Right lobe of liver (tissue), 4 donors: Measurements from ENCODE around the gene CD300C.

Experiments
- POLR2A ChIP-seq: fragments of 450-650 bp; IDR thresholded peaks from one replicate; pipeline ENCODE4 v1.6.1; 2017; ENCODE audit warnings: antibody characterized with exemption, mild to moderate bottlenecking
- TF ChIP-seq, protein P1 (sequence below), 4 donors: fragments of 200-600 bp in 3 of 4; fragments of 450-650 bp in 1 of 4; IDR thresholded peaks; one replicate each; pipeline versions ENCODE4 v1.5.1 to v1.8.0; 2016 to 2022; ENCODE audit warnings: antibody characterized with exemption in 4 of 4, mild to moderate bottlenecking in 2 of 4
- donor health status: DM: no; HTN: no; CAD: no.
- donor health status: DM: no; HTN: no; CAD: no.
- donor health status: DM: no; HTN: yes; CAD: no.

DNA sequence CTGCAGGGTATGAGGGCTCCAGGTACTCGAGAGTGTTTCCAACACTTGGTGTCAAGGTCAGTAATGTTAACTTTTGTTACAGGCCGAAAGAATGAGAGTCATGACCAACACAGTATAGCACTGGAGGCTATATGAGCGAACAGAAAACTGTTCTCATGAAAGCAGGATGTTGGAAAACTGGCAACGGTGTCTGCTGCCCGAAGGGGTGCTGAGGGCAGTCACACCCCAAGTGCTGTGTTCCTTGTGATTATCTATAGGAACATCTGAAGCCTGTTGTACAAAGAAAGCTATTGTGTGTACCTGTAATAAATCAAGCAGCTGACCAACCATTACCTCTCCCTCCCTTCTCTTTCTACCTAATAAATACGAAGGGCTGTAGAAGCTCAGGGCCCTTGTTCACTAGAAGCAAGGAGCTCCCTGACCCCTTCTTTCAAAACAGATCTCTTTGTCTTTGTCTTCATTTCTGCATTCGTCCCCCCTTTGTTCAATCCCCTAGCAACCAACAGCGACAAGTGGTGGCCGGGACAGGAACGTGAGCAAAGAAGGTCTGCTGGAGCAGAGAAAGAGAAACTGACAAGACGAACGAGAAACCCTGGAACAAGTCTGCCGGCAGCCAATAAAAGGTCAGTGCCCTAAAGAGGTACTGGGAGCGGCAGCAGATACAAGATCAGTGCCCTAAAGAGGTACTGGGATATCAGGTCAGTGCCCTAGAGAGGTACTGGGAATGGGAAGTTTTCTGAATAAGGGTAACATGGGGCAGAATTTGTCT is 38.6 kb upstream of the CD300C start:
- TF ChIP-seq POLR2A: no peak
- TF ChIP-seq, protein P1, sequence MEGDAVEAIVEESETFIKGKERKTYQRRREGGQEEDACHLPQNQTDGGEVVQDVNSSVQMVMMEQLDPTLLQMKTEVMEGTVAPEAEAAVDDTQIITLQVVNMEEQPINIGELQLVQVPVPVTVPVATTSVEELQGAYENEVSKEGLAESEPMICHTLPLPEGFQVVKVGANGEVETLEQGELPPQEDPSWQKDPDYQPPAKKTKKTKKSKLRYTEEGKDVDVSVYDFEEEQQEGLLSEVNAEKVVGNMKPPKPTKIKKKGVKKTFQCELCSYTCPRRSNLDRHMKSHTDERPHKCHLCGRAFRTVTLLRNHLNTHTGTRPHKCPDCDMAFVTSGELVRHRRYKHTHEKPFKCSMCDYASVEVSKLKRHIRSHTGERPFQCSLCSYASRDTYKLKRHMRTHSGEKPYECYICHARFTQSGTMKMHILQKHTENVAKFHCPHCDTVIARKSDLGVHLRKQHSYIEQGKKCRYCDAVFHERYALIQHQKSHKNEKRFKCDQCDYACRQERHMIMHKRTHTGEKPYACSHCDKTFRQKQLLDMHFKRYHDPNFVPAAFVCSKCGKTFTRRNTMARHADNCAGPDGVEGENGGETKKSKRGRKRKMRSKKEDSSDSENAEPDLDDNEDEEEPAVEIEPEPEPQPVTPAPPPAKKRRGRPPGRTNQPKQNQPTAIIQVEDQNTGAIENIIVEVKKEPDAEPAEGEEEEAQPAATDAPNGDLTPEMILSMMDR (IDR thresholded peaks at IDR 0.05): no peak
